ENCODE results near the gene MSH5.

MSH5 gene

GRCh38 chr6:31768363-31769257, 28.8 kb downstream of the MSH5 start:
- Histone ChIP-seq H3K4me3 (ENCODE audit: low read depth, low read length) (no peak overlapping the region), H3K27ac (no peak overlapping the region), H3K9ac (no peak overlapping the region), H2AFZ (no peak overlapping the region), H3K4me2 (ENCODE audit: low read length) (no peak overlapping the region), H3K4me1 (no peaks in the 10 kb centered on the region), H3K36me3 (ENCODE audit: control insufficient read depth, insufficient read depth, low read length) (no peaks in the 10 kb centered on the region), H3K9me3 (ENCODE audit: control insufficient read depth, low read length) (no peaks in the 10 kb centered on the region), H3K79me2 (peaks cover 2% of the 10 kb centered on the region), H3K27me3 (ENCODE audit: control insufficient read depth, insufficient read depth, low read length) (no peaks in the 10 kb centered on the region)
- TF ChIP-seq CTCF (IDR thresholded peaks at IDR 0.05): no peak

DNA sequence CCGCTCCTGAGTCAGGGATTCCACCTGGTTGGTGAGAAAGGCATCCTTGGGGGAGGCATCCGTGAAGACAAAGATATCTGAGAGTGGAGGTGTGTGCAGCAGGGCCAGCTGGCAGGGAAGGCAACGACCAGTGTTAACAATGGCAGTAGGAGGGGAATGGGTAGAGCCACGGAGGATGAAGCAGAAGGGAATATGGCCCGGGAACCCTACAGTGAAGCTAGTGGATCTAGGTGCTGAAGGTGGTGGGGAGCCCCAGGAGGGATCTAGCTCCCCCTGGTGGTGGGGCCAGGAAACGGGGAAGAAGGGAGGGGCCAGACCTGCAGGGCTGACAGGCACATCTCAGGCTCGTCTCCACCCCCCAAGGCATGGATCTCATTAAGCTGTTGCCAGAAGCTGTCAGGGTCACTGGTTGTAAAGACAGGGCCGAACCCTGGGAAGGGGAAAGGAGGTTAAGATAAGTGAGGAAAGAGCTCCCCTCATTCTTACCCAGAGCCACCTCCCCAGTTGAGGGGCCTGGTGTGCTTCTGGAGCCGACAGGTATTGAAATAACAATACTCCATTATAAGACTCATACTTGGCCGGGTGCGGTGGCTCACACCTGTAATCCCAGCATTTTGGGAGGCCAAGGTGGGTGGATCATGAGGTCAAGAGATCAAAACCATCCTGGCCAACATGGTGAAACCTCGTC, 30.0 kb downstream of the MSH5 start:
- H3K27ac ChIP-seq: no peak overlapping the region
- no peak overlapping the region for H2AFZ ChIP-seq
- no peaks in the 10 kb centered on the region for H3K27me3 ChIP-seq (ENCODE audit: control insufficient read depth, insufficient read depth, low read length)
- H3K4me3 ChIP-seq (ENCODE audit: low read depth, low read length): no peak overlapping the region
- no peaks in the 10 kb centered on the region for H3K36me3 ChIP-seq (ENCODE audit: control insufficient read depth, insufficient read depth, low read length)
- H3K9ac ChIP-seq: no peak overlapping the region
- TF ChIP-seq CTCF (IDR thresholded peaks at IDR 0.05): peak; percentile 92
- no peak overlapping the region for H3K4me2 ChIP-seq (ENCODE audit: low read length)
- H3K4me1 ChIP-seq: no peaks in the 10 kb centered on the region
- H3K9me3 ChIP-seq (ENCODE audit: control insufficient read depth, low read length): no peaks in the 10 kb centered on the region
- H3K79me2 ChIP-seq: peaks cover 2% of the 10 kb centered on the region

GRCh38 chr6:31770860-31771259, 31.1 kb downstream of the MSH5 start:
- H2AFZ ChIP-seq: no peak overlapping the region

GRCh38 chr6:31771992-31772358, 32.2 kb downstream of the MSH5 start:
- no peaks in the 10 kb centered on the region for H3K27me3 ChIP-seq (ENCODE audit: control insufficient read depth, insufficient read depth, low read length)

More at GRCh38 chr6:31770860-31771259, 31.1 kb downstream of the MSH5 start:
- TF ChIP-seq CTCF (IDR thresholded peaks at IDR 0.05): no peak
- no peak overlapping the region for H3K4me3 ChIP-seq (ENCODE audit: low read depth, low read length)
- H3K36me3 ChIP-seq (ENCODE audit: control insufficient read depth, insufficient read depth, low read length): no peaks in the 10 kb centered on the region
- H3K9me3 ChIP-seq (ENCODE audit: control insufficient read depth, low read length): no peaks in the 10 kb centered on the region
- no peaks in the 10 kb centered on the region for H3K4me1 ChIP-seq
- H3K4me2 ChIP-seq (ENCODE audit: low read length): no peak overlapping the region
- no peak overlapping the region for H3K9ac ChIP-seq
- no peak overlapping the region for H3K27ac ChIP-seq
- H3K79me2 ChIP-seq: peaks cover 2% of the 10 kb centered on the region
- H3K27me3 ChIP-seq (ENCODE audit: control insufficient read depth, insufficient read depth, low read length): no peaks in the 10 kb centered on the region

More at GRCh38 chr6:31771992-31772358, 32.2 kb downstream of the MSH5 start:
- no peak overlapping the region for H3K4me2 ChIP-seq (ENCODE audit: low read length)
- no peak overlapping the region for H3K4me3 ChIP-seq (ENCODE audit: low read depth, low read length)
- no peak for TF ChIP-seq CTCF (IDR thresholded peaks at IDR 0.05)
- no peak overlapping the region for H3K27ac ChIP-seq
- no peaks in the 10 kb centered on the region for H3K9me3 ChIP-seq (ENCODE audit: control insufficient read depth, low read length)
- H3K36me3 ChIP-seq (ENCODE audit: control insufficient read depth, insufficient read depth, low read length): no peaks in the 10 kb centered on the region
- H3K4me1 ChIP-seq: peaks cover 8% of the 10 kb centered on the region
- H2AFZ ChIP-seq: no peak overlapping the region
- H3K79me2 ChIP-seq: peaks cover 2% of the 10 kb centered on the region
- H3K9ac ChIP-seq: no peak overlapping the region
